ENCODE measurements around the gene TEX14. TPM values are rescaled to one million over a fixed set of nuclear protein-coding genes. Genes with fewer than 3 reads are reported as not detected.

TEX14 gene
- total RNA-seq, 1 experiment from 2014 or later: 0.89 TPM

DNA sequence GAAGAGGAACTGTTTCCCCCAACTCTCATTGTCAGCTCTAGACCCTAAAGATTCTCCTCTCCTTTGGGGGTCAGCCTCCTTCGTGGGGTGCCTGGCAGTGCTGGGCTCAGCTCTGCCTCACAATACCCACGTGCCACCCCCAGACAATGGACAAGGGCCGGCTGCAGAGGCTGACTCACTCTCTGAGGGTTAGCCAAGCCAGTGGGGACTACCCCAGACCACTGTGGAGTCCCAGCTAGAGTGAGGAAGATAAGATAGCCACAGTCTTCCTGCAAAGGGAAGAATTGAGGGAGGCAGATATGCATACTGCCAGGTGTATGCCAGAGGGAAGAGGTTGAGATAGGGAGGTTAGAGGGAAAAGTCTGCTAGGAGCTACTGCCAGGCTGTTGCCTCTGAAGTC is 163.9 kb downstream of the TEX14 start:
- no peaks in the 10 kb centered on the region for H3K79me2 ChIP-seq (ENCODE audit: insufficient read depth, low read length)
- no peak overlapping the region for H3K4me2 ChIP-seq (ENCODE audit: low read length)
- H4K20me1 ChIP-seq (ENCODE audit: insufficient read depth): no peaks in the 10 kb centered on the region
- H3K27me3 ChIP-seq (ENCODE audit: insufficient read depth, low read length): no peaks in the 10 kb centered on the region; the same call in 1 of the 2 replicates
- BruUV-seq (replicated peaks): no TSS peak
- intact Hi-C loops (cut with micrococcal nuclease): no loop called here
- ATAC-seq (no peak), DNase-seq (ENCODE audit: low read depth, low spot score) (no peak)
- H3K4me3 ChIP-seq (replicated peaks in 1 of 2; ENCODE audit: low read depth in 1 of 2, low read length in 2 of 2): no peak overlapping the region
- no peak overlapping the region for H3K9ac ChIP-seq (ENCODE audit: low read length)
- ChIA-PET RAD21 (ENCODE audit: low non-redundant PET in 1 of 2, low total read pairs in 2 of 2, uncharacterized antibody in 2 of 2, unreplicated experiment in 2 of 2) (interaction anchor here in 1 of 2 experiments (1.4 kb wide), 1 partner anchor 9 kb away, joined by 3 read pairs; no protein-coding TSS in a partner anchor), POLR2A (interaction anchor here (0.6 to 4.6 kb wide), 4 partner anchors 10 to 146 kb away, joined by 3 to 29 read pairs (median 4); no protein-coding TSS in a partner anchor), CTCF (interaction anchor here (4.3 kb wide), 1 partner anchor 9 kb away, joined by 15 read pairs; no protein-coding TSS in a partner anchor)
- TF ChIP-seq ZNF274 (IDR thresholded peaks at IDR 0.05; ENCODE audit: low read depth, low read length) (no peak), RAD21 (IDR thresholded peaks at IDR 0.05; ENCODE audit: low read depth) (no peak), TCF7L2 (IDR thresholded peaks at IDR 0.05; ENCODE audit: borderline replicate concordance, extremely low read depth, insufficient read depth, insufficient read length) (no peak), ELF1 (IDR thresholded peaks at IDR 0.05; ENCODE audit: borderline replicate concordance, low read depth) (no peak), ZFX (IDR thresholded peaks at IDR 0.05) (no peak), ZBTB33 (IDR thresholded peaks at IDR 0.05; ENCODE audit: extremely low read depth, insufficient replicate concordance, low read length) (no peak), EZH2 (IDR thresholded peaks at IDR 0.05) (no peak), POLR2AphosphoS5 (IDR thresholded peaks at IDR 0.05; ENCODE audit: low read depth, low read length) (no peak), CTCF (IDR thresholded peaks at IDR 0.05 in 2 of 3, conservative IDR thresholded peaks at IDR 0.05 in 1 of 3; ENCODE audit: borderline replicate concordance in 1 of 3, insufficient read depth in 1 of 3, low read depth in 2 of 3, low read length in 2 of 3) (no peak), SP1 (IDR thresholded peaks at IDR 0.05; ENCODE audit: low read depth) (no peak), CBX3 (IDR thresholded peaks at IDR 0.05; ENCODE audit: low read depth) (no peak), SIN3A (IDR thresholded peaks at IDR 0.05; ENCODE audit: low read depth) (no peak), CEBPB (IDR thresholded peaks at IDR 0.05; ENCODE audit: low read depth) (no peak), REST (IDR thresholded peaks at IDR 0.05; ENCODE audit: low read depth) (no peak), EZH2phosphoT487 (IDR thresholded peaks at IDR 0.05; ENCODE audit: borderline replicate concordance) (no peak), EGR1 (IDR thresholded peaks at IDR 0.05; ENCODE audit: low read depth) (no peak), FOSL1 (IDR thresholded peaks at IDR 0.05; ENCODE audit: low read depth) (no peak), JUND (IDR thresholded peaks at IDR 0.05) (no peak), POLR2A (IDR thresholded peaks at IDR 0.05; ENCODE audit: borderline replicate concordance, extremely low read depth, insufficient read depth, insufficient read length) (no peak)
- TF ChIP-seq, protein P1, sequence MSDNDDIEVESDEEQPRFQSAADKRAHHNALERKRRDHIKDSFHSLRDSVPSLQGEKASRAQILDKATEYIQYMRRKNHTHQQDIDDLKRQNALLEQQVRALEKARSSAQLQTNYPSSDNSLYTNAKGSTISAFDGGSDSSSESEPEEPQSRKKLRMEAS (IDR thresholded peaks at IDR 0.05): no peak
- H3K4me1 ChIP-seq (ENCODE audit: control insufficient read depth in 1 of 2, insufficient read depth in 2 of 2, low read length in 2 of 2): peaks cover 8 to 15% of the 10 kb centered on the region in 2 experiments; a peak in 3 of 4 replicates
- no peaks in the 10 kb centered on the region for H3K9me3 ChIP-seq (ENCODE audit: control insufficient read depth in 1 of 2, insufficient read depth in 1 of 2, low read depth in 1 of 2, low read length in 2 of 2)
- no peaks in the 10 kb centered on the region for H3K9me2 ChIP-seq (ENCODE audit: insufficient read depth)
- H3K27ac ChIP-seq (ENCODE audit: low read depth, low read length): no peak overlapping the region
- H3K36me3 ChIP-seq (ENCODE audit: control insufficient read depth in 1 of 2, insufficient read depth in 2 of 2, low read length in 2 of 2): no peaks in the 10 kb centered on the region
- H2AFZ ChIP-seq (ENCODE audit: low read depth, low read length, poor library complexity, severe bottlenecking): no peak overlapping the region
